Measurements from ENCODE around the gene TNFRSF19. TPM values are rescaled to one million over a fixed set of nuclear protein-coding genes. Genes with fewer than 3 reads are reported as not detected.

TNFRSF19 gene
- total RNA-seq, 2 experiments from 2014 or later, result not detected

- Histone ChIP-seq H3K27ac (ENCODE audit: low read depth, low read length, poor library complexity, severe bottlenecking) (no peak overlapping the region), H3K79me2 (ENCODE audit: insufficient read depth, low read depth, low read length) (no peaks in the 10 kb centered on the region), H3K9me3 (ENCODE audit: low read length) (no peaks in the 10 kb centered on the region), H3K4me2 (ENCODE audit: low read length) (no peak overlapping the region), H3K9me2 (ENCODE audit: insufficient read depth, low read length) (no peaks in the 10 kb centered on the region), H2AFZ (ENCODE audit: low read length) (no peak overlapping the region), H4K20me1 (ENCODE audit: insufficient read depth, low read length) (0 out of 2 replicates have a peak, but pooled peaks cover 5% of the 10 kb centered on the region), H3K4me1 (ENCODE audit: insufficient read depth, low read length, poor library complexity, severe bottlenecking) (no peaks in the 10 kb centered on the region), H3K4me3 (ENCODE audit: low read depth, low read length, poor library complexity, severe bottlenecking) (no peak overlapping the region), H3K36me3 (ENCODE audit: insufficient read depth, low read length) (no peaks in the 10 kb centered on the region)
- TF ChIP-seq EZH2phosphoT487 (IDR thresholded peaks at IDR 0.05; ENCODE audit: borderline replicate concordance, low read depth, low read length) (no peak), CTCF (conservative IDR thresholded peaks at IDR 0.05; ENCODE audit: low read length) (no peak)
- ChIA-PET CTCF (ENCODE audit: unreplicated experiment) (no interaction called here), POLR2A (interaction anchor here (0.7 to 1.6 kb wide), 3 partner anchors 19 to 263 kb away, joined by 3 to 6 read pairs (median 3); no protein-coding TSS in a partner anchor)
- BruUV-seq (replicated peaks), result no TSS peak
- DNase-seq (ENCODE audit: low spot score), result no peak
- intact Hi-C loops (cut with micrococcal nuclease; ENCODE audit: unreplicated experiment), result no loop called here
Measured at GRCh38 chr13:23634897-23635296, 64.7 kb downstream of the TNFRSF19 start.

- no peaks in the 10 kb centered on the region for H3K4me1 ChIP-seq (ENCODE audit: insufficient read depth, low read length, poor library complexity, severe bottlenecking)
- ChIA-PET POLR2A (interaction anchor here (1.2 kb wide), 1 partner anchor 45 kb away, joined by 3 read pairs; no protein-coding TSS in a partner anchor), CTCF (ENCODE audit: unreplicated experiment) (no interaction called here)
- H3K27ac ChIP-seq (ENCODE audit: low read depth, low read length, poor library complexity, severe bottlenecking), result no peak overlapping the region
- no peak overlapping the region for H3K4me3 ChIP-seq (ENCODE audit: low read depth, low read length, poor library complexity, severe bottlenecking)
- TF ChIP-seq CTCF (conservative IDR thresholded peaks at IDR 0.05; ENCODE audit: low read length) (no peak), EZH2phosphoT487 (IDR thresholded peaks at IDR 0.05; ENCODE audit: borderline replicate concordance, low read depth, low read length) (no peak)
- intact Hi-C loops (cut with micrococcal nuclease; ENCODE audit: unreplicated experiment), result no loop called here
- DNase-seq (ENCODE audit: low spot score), result no peak
- H4K20me1 ChIP-seq (ENCODE audit: insufficient read depth, low read length), result 0 out of 2 replicates have a peak, but pooled peaks cover 5% of the 10 kb centered on the region
- H3K9me2 ChIP-seq (ENCODE audit: insufficient read depth, low read length), result no peaks in the 10 kb centered on the region
- no peak overlapping the region for H2AFZ ChIP-seq (ENCODE audit: low read length)
- BruUV-seq (replicated peaks), result no TSS peak
- no peaks in the 10 kb centered on the region for H3K36me3 ChIP-seq (ENCODE audit: insufficient read depth, low read length)
- H3K79me2 ChIP-seq (ENCODE audit: insufficient read depth, low read depth, low read length), result no peaks in the 10 kb centered on the region
- H3K9me3 ChIP-seq (ENCODE audit: low read length), result no peaks in the 10 kb centered on the region
- no peak overlapping the region for H3K4me2 ChIP-seq (ENCODE audit: low read length)
Measured at GRCh38 chr13:23636360-23636759, 66.1 kb downstream of the TNFRSF19 start.

- BruUV-seq (replicated peaks), result no TSS peak
- H3K4me2 ChIP-seq (ENCODE audit: low read length), result no peak overlapping the region
- no peaks in the 10 kb centered on the region for H3K79me2 ChIP-seq (ENCODE audit: insufficient read depth, low read depth, low read length)
- 0 out of 2 replicates have a peak, but pooled peaks cover 5% of the 10 kb centered on the region for H4K20me1 ChIP-seq (ENCODE audit: insufficient read depth, low read length)
- H2AFZ ChIP-seq (ENCODE audit: low read length), result no peak overlapping the region
- H3K9me2 ChIP-seq (ENCODE audit: insufficient read depth, low read length), result no peaks in the 10 kb centered on the region
- no peaks in the 10 kb centered on the region for H3K4me1 ChIP-seq (ENCODE audit: insufficient read depth, low read length, poor library complexity, severe bottlenecking)
- H3K27ac ChIP-seq (ENCODE audit: low read depth, low read length, poor library complexity, severe bottlenecking), result no peak overlapping the region
- no peak for TF ChIP-seq CTCF (conservative IDR thresholded peaks at IDR 0.05; ENCODE audit: low read length)
- no peak for TF ChIP-seq EZH2phosphoT487 (IDR thresholded peaks at IDR 0.05; ENCODE audit: borderline replicate concordance, low read depth, low read length)
- POLR2A ChIA-PET, result no interaction called here
- no peaks in the 10 kb centered on the region for H3K36me3 ChIP-seq (ENCODE audit: insufficient read depth, low read length)
- CTCF ChIA-PET (ENCODE audit: unreplicated experiment), result no interaction called here
- intact Hi-C loops (cut with micrococcal nuclease; ENCODE audit: unreplicated experiment), result no loop called here
- H3K9me3 ChIP-seq (ENCODE audit: low read length), result no peaks in the 10 kb centered on the region
- DNase-seq (ENCODE audit: low spot score), result no peak
- H3K4me3 ChIP-seq (ENCODE audit: low read depth, low read length, poor library complexity, severe bottlenecking), result no peak overlapping the region
Measured at GRCh38 chr13:23637829-23638228, 67.6 kb downstream of the TNFRSF19 start.

Measured in OCI-LY7 (cell line).